Myocyte (in vitro differentiated cells): ENCODE results near the gene ZNF385D. TPM values are rescaled to one million over a fixed set of nuclear protein-coding genes. Genes with fewer than 3 reads are reported as not detected.

Source experiments
- DNase-seq: peaks from one replicate; pipeline ENCODE4 v3.0.0-alpha.2; 2012; ENCODE audit warnings: low read depth
- total RNA-seq: library from RNA; depleted of rRNA; stranded (reverse); fragments of >200 nt; gene quantifications from 2 replicates; pipeline ENCODE4 v1.2.3, GENCODE V29; 2014

ZNF385D gene
- total RNA-seq, 1 donor from 2014 or later = 1.6 TPM

DNA sequence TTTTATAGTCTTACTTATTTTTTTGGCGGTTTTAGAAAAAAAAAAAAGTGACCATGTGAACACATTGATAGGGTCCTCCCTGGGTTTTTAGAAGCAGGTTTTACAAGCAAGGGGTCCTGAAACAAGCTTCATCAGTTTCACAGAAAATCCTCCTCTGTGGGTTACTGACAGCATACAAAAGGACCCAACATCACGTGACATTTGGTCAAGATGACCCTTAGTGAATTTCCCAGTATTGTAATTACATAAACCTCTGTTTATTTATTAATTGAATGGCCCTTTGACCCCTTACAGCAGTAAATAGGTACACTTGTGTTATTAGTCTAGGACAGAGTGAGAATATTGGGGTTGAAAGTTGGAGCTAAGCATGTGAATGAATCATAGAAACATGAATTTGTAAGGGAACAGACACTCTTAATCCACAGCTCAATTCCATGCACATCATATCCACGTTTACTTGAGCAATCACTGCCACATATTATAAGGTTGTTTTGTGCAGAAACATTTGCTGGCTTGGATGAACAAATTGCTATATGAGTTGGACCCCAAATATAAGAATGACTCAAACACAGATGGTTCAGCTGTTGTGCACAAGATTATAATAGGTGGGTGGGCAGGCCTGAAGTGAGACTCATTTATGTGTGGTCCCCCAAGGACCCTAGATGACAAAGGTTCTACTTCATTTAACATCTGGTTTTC, 137.5 kb downstream of the ZNF385D start:
- DNase-seq = peak; percentile 36

- no peak for DNase-seq
These were observed 149.8 kb downstream of the ZNF385D start for GRCh38 chr3:21601178-21601577.

- DNase-seq = no peak
These were observed 151.1 kb downstream of the ZNF385D start for GRCh38 chr3:21599890-21600289.

GRCh38 chr3:21592828-21593227, 158.2 kb downstream of the ZNF385D start:
- peak; percentile 32 for DNase-seq

DNA sequence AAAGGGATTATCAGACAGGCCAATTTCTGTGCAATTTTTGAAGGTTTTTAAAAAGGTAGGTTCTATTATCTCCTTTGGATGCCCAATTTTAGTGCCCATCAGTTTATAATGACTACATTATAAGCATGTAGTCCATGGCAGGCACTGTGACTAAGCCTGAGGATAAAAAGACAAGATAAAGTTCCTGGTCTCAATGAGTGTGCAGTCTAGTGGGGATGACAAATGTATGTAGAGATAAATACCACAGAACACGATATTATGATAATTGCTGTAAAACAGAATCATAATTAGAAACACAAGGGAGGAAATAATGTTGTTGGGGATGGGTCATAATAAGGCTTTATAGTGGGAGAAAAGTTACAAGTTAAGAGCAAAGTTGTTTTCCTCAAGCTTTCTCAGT, 163.1 kb downstream of the ZNF385D start:
- no peak for DNase-seq

DNA sequence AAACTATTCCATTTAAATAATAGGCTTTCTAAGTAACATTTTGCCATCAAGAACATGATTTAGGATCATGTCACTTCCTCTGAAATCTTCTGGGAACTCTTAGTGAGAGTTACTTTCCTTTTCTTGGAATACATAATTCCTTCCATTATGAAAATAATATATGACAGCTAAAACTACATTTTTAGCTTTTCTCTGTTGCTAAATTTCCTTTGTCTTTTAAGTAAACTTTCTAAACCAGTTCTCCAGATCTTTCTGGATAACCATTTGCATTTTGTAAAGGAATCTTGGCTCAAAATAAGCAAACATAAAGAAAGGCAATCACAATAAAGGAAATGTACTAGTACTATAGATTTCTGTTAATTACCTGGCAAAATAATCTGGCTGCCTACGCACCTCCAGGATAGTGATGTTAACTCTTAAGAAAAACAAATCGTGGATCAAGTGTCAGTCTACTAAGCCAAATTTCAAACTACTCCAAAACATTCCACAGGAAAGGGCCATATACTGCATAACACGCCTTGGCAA, 165.7 kb downstream of the ZNF385D start:
- DNase-seq = no peak

- DNase-seq = no peak
These were observed 177.7 kb downstream of the ZNF385D start for GRCh38 chr3:21573291-21573690.

GRCh38 chr3:21564531-21564930, 186.5 kb downstream of the ZNF385D start:
- no peak for DNase-seq

GRCh38 chr3:21562243-21562642, 188.8 kb downstream of the ZNF385D start:
- peak; percentile 67 for DNase-seq

DNA sequence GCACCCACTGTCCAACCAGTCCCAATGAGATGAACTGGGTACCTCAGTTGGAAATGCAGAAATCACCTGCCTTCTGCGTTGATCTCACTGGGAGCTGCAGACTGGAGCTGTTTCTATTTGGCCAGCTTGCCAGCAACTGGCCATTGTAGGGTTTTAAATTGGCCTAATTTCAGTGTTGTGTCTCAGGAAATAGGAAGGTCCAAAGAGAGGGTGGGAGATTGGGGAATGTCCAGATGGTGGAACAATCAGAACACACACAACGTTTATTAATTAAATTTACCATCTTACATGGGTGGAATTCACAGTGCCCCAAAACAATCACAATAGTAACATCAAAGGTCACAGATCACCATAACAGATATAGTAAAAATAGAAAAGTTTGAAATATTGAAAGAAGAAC, 189.5 kb downstream of the ZNF385D start:
- DNase-seq = no peak

DNA sequence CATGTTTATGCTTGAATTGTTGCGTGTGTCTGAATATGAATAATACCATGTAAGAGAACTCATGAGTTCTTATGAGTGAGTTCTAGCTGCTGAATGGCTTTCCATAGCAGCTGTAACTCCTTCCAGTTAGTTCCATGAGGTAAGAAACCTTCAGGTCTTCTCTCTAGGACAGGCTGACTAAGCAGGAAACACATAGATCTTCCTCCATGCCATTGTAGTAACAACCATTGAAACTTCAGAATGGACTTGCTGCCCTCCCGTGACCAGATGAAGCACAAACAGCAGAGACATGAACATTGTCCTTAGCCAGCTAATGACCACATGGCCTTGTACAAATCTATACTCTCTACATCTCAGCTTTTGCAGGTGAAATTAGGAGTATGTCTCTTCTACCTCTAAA, 200.0 kb downstream of the ZNF385D start:
- peak; percentile 20 for DNase-seq

DNA sequence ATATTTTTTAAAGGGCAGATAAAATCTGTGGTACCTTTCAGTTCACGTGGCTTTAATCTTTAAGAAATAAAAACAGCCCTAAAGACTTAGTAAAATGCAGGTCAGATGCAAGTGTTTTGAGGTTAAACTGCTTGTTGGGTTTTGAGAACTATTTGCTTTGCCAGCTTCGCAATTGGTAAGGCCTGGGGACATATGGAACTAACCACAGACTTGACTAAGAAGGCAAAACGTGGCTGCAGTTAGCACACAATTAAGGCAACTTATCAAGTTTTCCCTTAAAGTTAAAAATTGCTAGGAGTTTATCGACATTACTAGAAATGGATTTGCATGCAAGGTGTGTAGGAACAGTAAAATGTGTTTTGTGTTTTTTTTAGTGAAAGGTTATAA, 206.9 kb downstream of the ZNF385D start:
- no peak for DNase-seq

DNA sequence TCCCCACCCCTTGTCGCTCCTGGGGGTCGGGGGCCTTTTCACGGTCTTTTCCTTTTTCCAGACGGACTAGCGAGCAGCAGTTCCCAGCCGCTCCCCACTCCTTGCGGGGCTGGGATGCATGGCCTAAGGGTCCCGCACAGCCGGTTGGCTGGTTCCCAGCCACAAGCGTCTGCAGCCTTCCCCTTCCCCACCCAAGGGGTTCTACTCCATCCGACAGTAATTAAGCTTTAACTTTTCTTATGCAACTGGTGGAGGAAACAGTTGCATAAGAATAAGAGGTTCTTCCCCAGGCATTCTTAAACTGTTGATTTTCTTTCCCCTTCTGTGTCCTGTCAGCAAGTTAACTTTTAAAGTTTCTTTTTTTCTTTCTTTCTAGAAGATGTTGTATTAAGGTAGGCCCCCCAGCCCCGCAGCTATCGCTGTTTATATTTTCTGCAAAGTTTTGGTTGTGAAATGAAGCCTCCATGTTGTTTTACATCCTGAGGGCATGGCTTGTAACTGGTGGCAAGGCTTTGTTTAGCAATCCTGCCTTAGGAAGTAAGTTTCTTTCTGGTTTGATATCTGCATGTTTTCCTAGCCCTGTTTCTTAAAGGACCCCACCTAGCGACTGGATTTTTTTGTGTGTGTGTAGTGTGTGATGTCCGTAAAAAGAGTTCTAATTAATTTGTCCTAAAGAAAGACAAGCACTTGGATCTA, 207.5 kb downstream of the ZNF385D start:
- DNase-seq = no peak

GRCh38 chr3:21542656-21543379, 208.2 kb downstream of the ZNF385D start:
- no peak for DNase-seq

- no peak for DNase-seq
These were observed 210.7 kb downstream of the ZNF385D start for GRCh38 chr3:21540265-21540664.

GRCh38 chr3:21534462-21534861, 216.5 kb downstream of the ZNF385D start:
- peak; percentile 10 for DNase-seq

GRCh38 chr3:21533002-21533401, 218.0 kb downstream of the ZNF385D start:
- DNase-seq = peak; percentile 6

GRCh38 chr3:21531909-21532308, 219.1 kb downstream of the ZNF385D start:
- DNase-seq = no peak

DNA sequence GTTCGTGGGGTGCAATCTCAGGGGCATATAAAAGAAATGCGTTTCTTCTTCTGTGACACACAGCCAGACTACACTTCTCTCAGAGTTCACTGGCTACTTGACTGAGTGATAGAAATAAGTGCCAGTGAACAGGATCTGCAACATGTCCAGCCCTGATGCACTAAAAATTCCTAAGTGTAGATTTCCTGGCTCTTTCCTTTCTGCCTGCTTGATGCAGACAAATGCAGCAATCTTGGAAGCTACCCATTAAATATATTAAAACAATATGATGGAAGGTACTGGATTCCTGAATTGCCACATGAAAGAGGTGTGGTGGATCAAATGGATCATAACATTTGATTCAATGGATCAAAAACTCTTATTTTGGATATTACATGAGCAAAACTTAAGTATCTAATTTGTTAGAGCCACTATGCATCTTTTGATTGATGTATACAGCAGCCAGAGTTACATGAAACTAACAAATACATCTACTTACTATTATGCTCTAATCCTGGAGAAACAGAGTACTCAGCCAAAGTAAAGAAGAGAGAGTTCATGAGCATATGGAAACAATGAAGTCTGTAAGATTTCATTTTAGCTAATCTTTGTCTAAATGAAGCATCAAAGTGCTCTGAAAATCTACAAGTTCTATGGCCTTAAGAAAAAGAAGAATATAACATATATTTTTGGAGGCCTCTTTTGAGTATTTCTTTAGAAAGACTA, 222.6 kb downstream of the ZNF385D start:
- DNase-seq = no peak

GRCh38 chr3:21526461-21526860, 224.5 kb downstream of the ZNF385D start:
- no peak for DNase-seq

DNA sequence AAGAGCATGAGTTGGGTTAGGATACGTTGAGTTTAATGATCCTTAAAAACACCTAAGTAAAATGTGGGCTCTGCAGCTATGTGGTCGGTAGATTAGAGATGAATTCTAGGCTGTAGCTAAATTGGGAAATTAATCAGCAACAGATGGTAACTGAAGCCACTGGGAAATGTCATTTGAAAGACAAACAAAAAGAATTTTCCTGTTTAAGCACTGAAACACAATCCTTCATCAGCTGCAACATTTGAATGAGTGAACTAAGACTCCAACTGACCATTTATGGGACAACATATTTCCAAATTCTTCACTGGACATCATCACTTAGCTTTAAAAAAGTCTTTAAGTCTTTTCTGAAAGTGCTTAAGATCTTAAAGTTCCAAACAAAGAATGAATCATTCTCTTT, 226.9 kb downstream of the ZNF385D start:
- DNase-seq = peak; percentile 61
